Measurements from ENCODE around the gene MAGI2. TPM values are rescaled to one million over a fixed set of nuclear protein-coding genes. Genes with fewer than 3 reads are reported as not detected.

MAGI2 gene
- polyA plus RNA-seq, 3 donors: 0.03 to 0.11 TPM; not detected in 1

- H3K4me2 ChIP-seq (replicated peaks; ENCODE audit: extremely low read depth, low read length, poor library complexity, severe bottlenecking): no peak overlapping the region
- H2AFZ ChIP-seq (ENCODE audit: insufficient read depth, low read depth, low read length, poor library complexity, severe bottlenecking): no peak overlapping the region
- intact Hi-C loops (cut with micrococcal nuclease): no loop called here
- no peak overlapping the region for H3K4me3 ChIP-seq (replicated peaks in 1 of 3; ENCODE audit: low read depth in 2 of 3, low read length in 3 of 3)
- H3K27me3 ChIP-seq (ENCODE audit: control insufficient read depth in 2 of 2, insufficient read depth in 2 of 2, low read length in 2 of 2): no peaks in the 10 kb centered on the region
- no peak overlapping the region for H3K27ac Mint-ChIP-seq
- no peak overlapping the region for H3K27ac ChIP-seq (ENCODE audit: low read depth in 1 of 2, low read length in 2 of 2)
- no peaks in the 10 kb centered on the region for H3K9me3 ChIP-seq (replicated peaks in 1 of 2; ENCODE audit: control insufficient read depth in 1 of 2, insufficient read depth in 1 of 2, low read length in 2 of 2)
- no peaks in the 10 kb centered on the region for H3K79me2 ChIP-seq (ENCODE audit: insufficient read depth, low read length)
- H3K27me3 Mint-ChIP-seq (ENCODE audit: low read depth in 3 of 3): peaks cover 0 to 5% (median 0%) of the 10 kb centered on the region in 3 donors
- DNase-seq: no peak
- no peak overlapping the region for H3K9ac ChIP-seq (ENCODE audit: insufficient read depth, low read length, poor library complexity, severe bottlenecking)
- no peaks in the 10 kb centered on the region for H3K36me3 ChIP-seq (replicated peaks in 1 of 2; ENCODE audit: control insufficient read depth in 1 of 2, insufficient read depth in 2 of 2, low read length in 2 of 2)
- no peaks in the 10 kb centered on the region for H3K36me3 Mint-ChIP-seq
- no peak overlapping the region for H3K4me3 Mint-ChIP-seq
- no peaks in the 10 kb centered on the region for H4K20me1 ChIP-seq (ENCODE audit: insufficient read depth, low read length)
- no peaks in the 10 kb centered on the region for H3K4me1 Mint-ChIP-seq
- peaks cover 0 to 8% (median 3%) of the 10 kb centered on the region in 7 donors for H3K9me3 Mint-ChIP-seq
- TF ChIP-seq CTCF (IDR thresholded peaks at IDR 0.05): no peak
- H3K4me1 ChIP-seq (ENCODE audit: control insufficient read depth in 1 of 2, insufficient read depth in 2 of 2, low read length in 2 of 2): no peaks in the 10 kb centered on the region
Measured at GRCh38 chr7:78115876-78116275, 1337.6 kb downstream of the MAGI2 start.

- no peaks in the 10 kb centered on the region for H3K4me1 ChIP-seq (ENCODE audit: control insufficient read depth in 1 of 2, insufficient read depth in 2 of 2, low read length in 2 of 2)
- H3K4me1 Mint-ChIP-seq: no peaks in the 10 kb centered on the region
- H3K9ac ChIP-seq (ENCODE audit: insufficient read depth, low read length, poor library complexity, severe bottlenecking): no peak overlapping the region
- H3K27ac Mint-ChIP-seq: no peak overlapping the region
- no peak for DNase-seq
- no peaks in the 10 kb centered on the region for H3K27me3 ChIP-seq (ENCODE audit: control insufficient read depth in 2 of 2, insufficient read depth in 2 of 2, low read length in 2 of 2)
- no peaks in the 10 kb centered on the region for H3K9me3 ChIP-seq (replicated peaks in 1 of 2; ENCODE audit: control insufficient read depth in 1 of 2, insufficient read depth in 1 of 2, low read length in 2 of 2)
- H3K9me3 Mint-ChIP-seq: peaks cover 0 to 4% (median 3%) of the 10 kb centered on the region in 7 donors
- TF ChIP-seq CTCF (IDR thresholded peaks at IDR 0.05): no peak
- no peaks in the 10 kb centered on the region for H3K36me3 ChIP-seq (replicated peaks in 1 of 2; ENCODE audit: control insufficient read depth in 1 of 2, insufficient read depth in 2 of 2, low read length in 2 of 2)
- H3K27me3 Mint-ChIP-seq (ENCODE audit: low read depth in 3 of 3): peaks cover 0 to 5% (median 0%) of the 10 kb centered on the region in 3 donors
- no peak overlapping the region for H3K4me2 ChIP-seq (replicated peaks; ENCODE audit: extremely low read depth, low read length, poor library complexity, severe bottlenecking)
- H4K20me1 ChIP-seq (ENCODE audit: insufficient read depth, low read length): no peaks in the 10 kb centered on the region
- no peaks in the 10 kb centered on the region for H3K36me3 Mint-ChIP-seq
- no peak overlapping the region for H3K4me3 ChIP-seq (replicated peaks in 1 of 3; ENCODE audit: low read depth in 2 of 3, low read length in 3 of 3)
- H3K4me3 Mint-ChIP-seq: no peak overlapping the region
- whole genome bisulfite sequencing (ENCODE audit: insufficient coverage): no CpG with 5 or more reads among the region's 1 CpG
- intact Hi-C loops (cut with micrococcal nuclease): no loop called here
- no peaks in the 10 kb centered on the region for H3K79me2 ChIP-seq (ENCODE audit: insufficient read depth, low read length)
- H3K27ac ChIP-seq (ENCODE audit: low read depth in 1 of 2, low read length in 2 of 2): no peak overlapping the region
- H2AFZ ChIP-seq (ENCODE audit: insufficient read depth, low read depth, low read length, poor library complexity, severe bottlenecking): no peak overlapping the region
Measured at GRCh38 chr7:78114993-78115392, 1338.5 kb downstream of the MAGI2 start.

Measured in CD14-positive monocyte (primary cell).